Hypothalamus (tissue), 51 donors: Measurements from ENCODE around the gene SPANXA1.
"Not testable (repeated sequence)": the region's sequence is repeated elsewhere in the genome, so short reads cannot be mapped to it uniquely, and the experiment has no call there.

ENCODE experiments used
- DNase-seq, 51 donors: peaks; one replicate each; lab custom pipeline; 2025; lab: John Stamatoyannopoulos, UW

SPANXA1 gene

GRCh38 chrX:141584638-141585037, at the start of gene SPANXA1:
SPANXA1 (minus strand) TSS chrX:141584738; CDS start chrX:141584678, 60 bp downstream.
- not testable (repeated sequence) for DNase-seq

- DNase-seq = no peak
These were observed 47.6 kb upstream of the SPANXA1 start for GRCh38 chrX:141632124-141632523.

- no peak for DNase-seq
These were observed 34.8 kb upstream of the SPANXA1 start for GRCh38 chrX:141619336-141619735.

GRCh38 chrX:141609111-141609510, 24.6 kb upstream of the SPANXA1 start:
- DNase-seq = no peak

GRCh38 chrX:141589408-141589807, 4.9 kb upstream of the SPANXA1 start, which contains the start of gene SPANXA2:
SPANXA2 (plus strand) TSS chrX:141589708; CDS start chrX:141589768, 60 bp downstream.
- not testable (repeated sequence) for DNase-seq

- DNase-seq = not testable (repeated sequence)
These were observed 42.0 kb downstream of the SPANXA1 start for GRCh38 chrX:141542551-141542950.
